Fibroblast of lung (primary cell): ENCODE data around the gene PDIA5. TPM values are rescaled to one million over a fixed set of nuclear protein-coding genes. Genes with fewer than 3 reads are reported as not detected.

Experiments
- DNase-seq, 2 donors: peaks; one replicate each; pipeline versions ENCODE4 v3.0.0 to v3.0.0-alpha.2; 2010; ENCODE audit warnings: low read depth in 2 of 2
- H2AFZ ChIP-seq: 2 replicates; pipeline ENCODE4 v1.5.1; 2012; ENCODE audit warnings: low read length, control low read depth, inconsistent platforms
- H3K27ac ChIP-seq: 2 replicates; pipeline ENCODE4 v1.5.1; 2011; ENCODE audit warnings: low read length, control low read depth; ENCODE audit not compliant: insufficient read depth
- H3K27me3 ChIP-seq: 2 replicates; pipeline ENCODE4 v1.5.1; 2011; ENCODE audit warnings: mild to moderate bottlenecking, low read length; ENCODE audit not compliant: control insufficient read depth, insufficient read depth
- H3K36me3 ChIP-seq: 2 replicates; pipeline ENCODE4 v1.5.1; 2011; ENCODE audit warnings: low read length; ENCODE audit not compliant: control insufficient read depth, insufficient read depth
- H3K4me1 ChIP-seq: 2 replicates; pipeline ENCODE4 v1.5.1; 2011; ENCODE audit warnings: low read length; ENCODE audit not compliant: control insufficient read depth, insufficient read depth; ENCODE audit errors: extremely low read depth
- H3K4me2 ChIP-seq: 2 replicates; pipeline ENCODE4 v1.5.1; 2011; ENCODE audit warnings: low read length, control low read depth; ENCODE audit not compliant: insufficient read depth; ENCODE audit errors: extremely low read depth
- H3K4me3 ChIP-seq, 4 experiments: fragments of 200-600 bp in 1 of 4; sonication (generic) in 1 of 4; replicated peaks in 1 of 4; 2 replicates each; pipeline ENCODE4 v1.5.1; 2011 to 2016; ENCODE audit warnings: low read length in 4 of 4, low read depth in 3 of 4, mild to moderate bottlenecking in 3 of 4, control low read depth in 2 of 4, inconsistent platforms in 1 of 4, mixed read lengths in 1 of 4; ENCODE audit not compliant: insufficient read depth in 1 of 4; ENCODE audit errors: control extremely low read depth in 1 of 4
- H3K79me2 ChIP-seq: 2 replicates; pipeline ENCODE4 v1.5.1; 2012; ENCODE audit warnings: mild to moderate bottlenecking, low read length, inconsistent platforms; ENCODE audit not compliant: control insufficient read depth, insufficient read depth
- H3K9ac ChIP-seq: 2 replicates; pipeline ENCODE4 v1.5.1; 2011; ENCODE audit warnings: mild to moderate bottlenecking, low read length, control low read depth; ENCODE audit not compliant: insufficient read depth
- H3K9me3 ChIP-seq: 2 replicates; pipeline ENCODE4 v1.5.1; 2012; ENCODE audit warnings: low read depth, low read length; ENCODE audit not compliant: control insufficient read depth, insufficient read depth
- H4K20me1 ChIP-seq: 2 replicates; pipeline ENCODE4 v1.5.1; 2011; ENCODE audit warnings: low read length; ENCODE audit not compliant: control insufficient read depth, insufficient read depth; ENCODE audit errors: extremely low read depth
- CTCF ChIP-seq, 2 donors: IDR thresholded peaks in 1 of 2; conservative IDR thresholded peaks in 1 of 2; 1 replicate in 1 of 2; 2 replicates in 1 of 2; pipeline ENCODE4 v1.5.1; 2011 to 2012; ENCODE audit warnings: low read length in 2 of 2, control low read depth in 1 of 2, inconsistent platforms in 1 of 2, low read depth in 1 of 2, mild to moderate bottlenecking in 1 of 2
- EZH2 ChIP-seq: IDR thresholded peaks from 2 replicates; pipeline ENCODE4 v1.5.1; 2012; ENCODE audit warnings: low read length, control low read depth, mild to moderate bottlenecking; ENCODE audit errors: missing control alignments
- polyA plus RNA-seq, 2 donors: library from polyadenylated mRNA; depleted of rRNA in 1 of 2; stranded (reverse) in 1 of 2; unstranded in 1 of 2; fragments of >200 nt; gene quantifications; 2 replicates each; pipeline ENCODE4 v1.2.1, GENCODE V29; 2011 to 2012; ENCODE audit warnings: missing spikeins in 1 of 2
- total RNA-seq: library from RNA; depleted of rRNA; stranded (reverse); fragments of >200 nt; gene quantifications from 2 replicates; pipeline ENCODE4 v1.2.1, GENCODE V29; 2014

Gene PDIA5
- total and polyA plus RNA-seq, 2 donors (not counting 1 experiment from before 2014, with no cell fraction given) = 27.9 to 51.4 TPM

DNA sequence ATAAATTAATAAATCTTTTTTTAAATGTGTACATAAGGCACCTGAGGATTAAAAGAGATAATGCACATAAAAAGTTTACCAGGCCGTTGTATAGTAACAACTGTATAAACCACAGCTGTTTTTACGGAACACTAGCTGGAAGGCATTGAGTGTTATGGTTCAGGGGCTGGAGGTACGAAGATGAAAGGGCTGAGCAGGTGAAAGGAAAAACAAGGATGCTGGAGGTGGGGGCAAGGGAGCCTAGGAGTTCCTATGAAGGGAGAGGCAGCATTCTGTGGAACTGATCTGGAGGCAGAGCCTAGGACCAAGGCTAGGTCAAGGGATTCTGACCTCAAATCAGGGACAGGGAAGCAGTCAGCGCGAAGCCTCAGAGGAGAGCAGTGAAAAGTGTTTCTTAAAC lies 47.2 kb upstream of the PDIA5 start:
- Histone ChIP-seq H3K27ac (no peak overlapping the region), H3K4me3 (no peak overlapping the region), H3K9ac (no peak overlapping the region), H3K36me3 (no peaks in the 10 kb centered on the region), H3K4me1 (no peaks in the 10 kb centered on the region), H3K4me2 (no peak overlapping the region), H3K27me3 (peaks cover 31% of the 10 kb centered on the region), H2AFZ (no peak overlapping the region), H3K9me3 (no peaks in the 10 kb centered on the region), H3K79me2 (no peaks in the 10 kb centered on the region), H4K20me1 (no peaks in the 10 kb centered on the region)
- DNase-seq = no peak
- TF ChIP-seq CTCF (conservative IDR thresholded peaks at IDR 0.05 in 1 of 2, IDR thresholded peaks at IDR 0.05 in 1 of 2; ENCODE audit: low read depth in 1 of 2, low read length in 2 of 2) (no peak), EZH2 (no peak)

DNA sequence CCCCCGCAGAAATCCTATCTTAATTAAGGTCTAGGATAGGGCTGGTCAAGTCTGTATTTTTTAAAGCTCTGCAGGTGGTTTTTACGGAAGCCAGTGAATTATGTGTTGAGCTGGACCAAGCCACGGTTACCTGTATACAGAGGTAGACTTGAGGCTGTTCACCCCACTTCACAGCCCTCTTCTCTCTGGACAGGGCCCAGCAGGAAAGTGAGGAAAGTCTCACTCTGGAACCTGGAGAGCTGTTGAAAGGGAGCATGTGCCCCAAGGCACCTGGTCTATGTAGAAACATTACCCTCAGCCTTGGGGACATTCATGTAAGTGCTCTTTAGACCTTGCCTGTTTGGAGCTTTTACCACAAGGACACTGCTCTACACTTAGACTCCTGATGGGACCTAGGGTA lies 46.1 kb upstream of the PDIA5 start:
- Histone ChIP-seq H3K9ac (no peak overlapping the region), H4K20me1 (no peaks in the 10 kb centered on the region), H3K27ac (no peak overlapping the region), H3K4me2 (no peak overlapping the region), H3K36me3 (no peaks in the 10 kb centered on the region), H3K79me2 (no peaks in the 10 kb centered on the region), H2AFZ (no peak overlapping the region), H3K4me3 (no peak overlapping the region), H3K27me3 (peaks cover 42% of the 10 kb centered on the region), H3K9me3 (no peaks in the 10 kb centered on the region), H3K4me1 (no peaks in the 10 kb centered on the region)
- DNase-seq = no peak
- TF ChIP-seq CTCF (conservative IDR thresholded peaks at IDR 0.05 in 1 of 2, IDR thresholded peaks at IDR 0.05 in 1 of 2; ENCODE audit: low read depth in 1 of 2, low read length in 2 of 2) = no peak
- TF ChIP-seq EZH2 = no peak

- Histone ChIP-seq H3K36me3 (no peaks in the 10 kb centered on the region), H3K4me1 (no peaks in the 10 kb centered on the region), H3K9me3 (no peaks in the 10 kb centered on the region), H2AFZ (no peak overlapping the region), H4K20me1 (no peaks in the 10 kb centered on the region), H3K27me3 (peaks cover 48% of the 10 kb centered on the region), H3K4me2 (no peak overlapping the region), H3K79me2 (no peaks in the 10 kb centered on the region), H3K4me3 (no peak overlapping the region), H3K9ac (no peak overlapping the region), H3K27ac (no peak overlapping the region)
- DNase-seq = no peak
- TF ChIP-seq CTCF (conservative IDR thresholded peaks at IDR 0.05 in 1 of 2, IDR thresholded peaks at IDR 0.05 in 1 of 2; ENCODE audit: low read depth in 1 of 2, low read length in 2 of 2) = no peak
- TF ChIP-seq EZH2 = no peak
Observed at GRCh38 chr3:123021388-123021787, 45.4 kb upstream of the PDIA5 start.
